ENCODE measurements around the gene MRPS18C.
"Not testable (repeated sequence)": the region's sequence is repeated elsewhere in the genome, so short reads cannot be mapped to it uniquely, and the experiment has no call there.

The MRPS18C gene

GRCh38 chr4:83501671-83502070 lies 45.8 kb downstream of the MRPS18C start:
- DNase-seq, result not testable (repeated sequence)

GRCh38 chr4:83503974-83504373 lies 48.1 kb downstream of the MRPS18C start:
- DNase-seq, result no peak

- DNase-seq, result no peak
Measured at GRCh38 chr4:83504503-83504902, 48.6 kb downstream of the MRPS18C start.

DNA sequence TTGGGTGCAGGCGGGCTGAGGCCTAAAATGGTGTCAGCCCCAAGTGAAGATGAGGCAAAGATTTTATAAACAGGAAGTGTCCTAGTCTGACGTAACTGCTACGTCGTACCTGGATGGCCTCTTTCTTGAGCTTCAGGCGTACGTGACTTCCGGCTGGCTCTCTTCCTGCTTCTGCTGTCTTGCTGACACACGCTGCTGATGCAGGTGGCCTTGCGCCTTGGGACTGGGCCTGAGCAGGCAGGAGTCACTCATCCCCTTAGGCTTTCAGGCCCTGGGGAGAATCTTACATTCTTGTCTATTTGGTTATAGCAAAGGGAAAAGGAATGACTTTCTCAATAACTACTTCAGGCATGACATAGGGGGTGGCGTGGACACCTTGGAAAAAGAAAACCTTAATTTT lies 49.1 kb downstream of the MRPS18C start:
- no peak for DNase-seq

DNA sequence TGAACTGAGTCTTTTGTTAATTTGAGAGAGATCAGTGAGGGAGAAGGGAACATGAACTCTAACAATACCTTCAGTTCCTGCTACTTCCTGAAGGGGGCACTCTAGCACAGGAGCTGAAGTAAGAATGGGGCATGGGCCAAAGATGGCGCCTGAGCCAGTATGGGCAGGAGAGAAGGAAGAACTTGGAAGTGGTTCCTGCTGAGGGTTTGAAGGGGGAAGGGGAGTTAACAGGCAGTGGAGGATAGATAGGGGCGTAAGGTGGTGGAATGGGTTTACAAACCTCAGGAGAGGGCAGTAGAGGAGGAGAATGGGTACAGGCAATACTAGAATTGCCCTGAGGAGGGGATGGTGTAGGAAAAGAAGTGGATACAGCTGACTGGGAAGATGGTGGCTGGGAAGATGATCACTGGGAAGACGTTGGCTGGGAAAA lies 53.3 kb downstream of the MRPS18C start:
- DNase-seq, result peak; percentile 1

GRCh38 chr4:83510442-83510841 lies 54.6 kb downstream of the MRPS18C start:
- no peak for DNase-seq

Measured in NCI-H146 (cell line).